ENCODE measurements around the gene ZNF445.
"Not testable (repeated sequence)": the region's sequence is repeated elsewhere in the genome, so short reads cannot be mapped to it uniquely, and the experiment has no call there.

ZNF445 gene

GRCh38 chr3:44476181-44476611 is 1.3 kb downstream of the ZNF445 start:
- TF ChIP-seq CTCF (IDR thresholded peaks at IDR 0.05; ENCODE audit: low read depth, low read length), result no peak; the same call in 1 of the 2 replicates
- DNase-seq (ENCODE audit: extremely low read depth, low read depth), result no peak

- not testable (repeated sequence) for DNase-seq (ENCODE audit: extremely low read depth, low read depth)
These were observed 2.6 kb downstream of the ZNF445 start for GRCh38 chr3:44474886-44475285.

- DNase-seq (ENCODE audit: extremely low read depth, low read depth), result no peak
- TF ChIP-seq CTCF (IDR thresholded peaks at IDR 0.05; ENCODE audit: low read depth, low read length), result no peak
These were observed 7.0 kb downstream of the ZNF445 start for GRCh38 chr3:44470430-44470829.

- TF ChIP-seq CTCF (IDR thresholded peaks at IDR 0.05; ENCODE audit: low read depth, low read length), result no peak
- DNase-seq (ENCODE audit: extremely low read depth, low read depth), result no peak
These were observed 7.6 kb downstream of the ZNF445 start for GRCh38 chr3:44469914-44470313.

GRCh38 chr3:44468572-44469520 is 8.6 kb downstream of the ZNF445 start:
- DNase-seq (ENCODE audit: extremely low read depth, low read depth), result no peak
- TF ChIP-seq CTCF (IDR thresholded peaks at IDR 0.05; ENCODE audit: low read depth, low read length), result no peak

- DNase-seq (ENCODE audit: extremely low read depth, low read depth), result not testable (repeated sequence)
These were observed 9.4 kb downstream of the ZNF445 start for GRCh38 chr3:44468099-44468537.

GRCh38 chr3:44467241-44467640 is 10.2 kb downstream of the ZNF445 start:
- DNase-seq (ENCODE audit: extremely low read depth, low read depth), result no peak
- no peak for TF ChIP-seq CTCF (IDR thresholded peaks at IDR 0.05; ENCODE audit: low read depth, low read length)

GRCh38 chr3:44464920-44465319 is 12.6 kb downstream of the ZNF445 start:
- not testable (repeated sequence) for DNase-seq (ENCODE audit: extremely low read depth, low read depth)

- no peak for TF ChIP-seq CTCF (IDR thresholded peaks at IDR 0.05; ENCODE audit: low read depth, low read length)
- DNase-seq (ENCODE audit: extremely low read depth, low read depth), result no peak
These were observed 13.0 kb downstream of the ZNF445 start for GRCh38 chr3:44464509-44464908.

- not testable (repeated sequence) for DNase-seq (ENCODE audit: extremely low read depth, low read depth)
These were observed 17.4 kb downstream of the ZNF445 start for GRCh38 chr3:44460050-44460449.
